Mesendoderm (in vitro differentiated cells): ENCODE measurements around the gene SERPINA12.

Experiments used
- DNase-seq: peaks from one replicate; pipeline ENCODE4 v3.0.0; 2013
- H2AK5ac ChIP-seq: 2 replicates; pipeline ENCODE4 v1.6.1; 2013; ENCODE audit warnings: low read length, inconsistent platforms
- H2BK120ac ChIP-seq: 2 replicates; pipeline ENCODE4 v1.6.1; 2013; ENCODE audit warnings: low read depth, mild to moderate bottlenecking, low read length, moderate library complexity, mixed read lengths
- H2BK15ac ChIP-seq: replicated peaks from 2 replicates; pipeline ENCODE4 v1.6.1; 2013; ENCODE audit warnings: low read depth, mild to moderate bottlenecking, moderate library complexity
- H2BK5ac ChIP-seq: 2 replicates; pipeline ENCODE4 v1.6.1; 2013; ENCODE audit warnings: low read length, inconsistent platforms
- H3K18ac ChIP-seq: 2 replicates; pipeline ENCODE4 v1.6.1; 2013; ENCODE audit warnings: mild to moderate bottlenecking, low read length, mixed read lengths
- H3K23ac ChIP-seq: one replicate; pipeline ENCODE4 v1.6.1; 2013; ENCODE audit warnings: low read length
- H3K27ac ChIP-seq: 2 replicates; pipeline ENCODE4 v1.5.1; 2013; ENCODE audit warnings: low read depth, mild to moderate bottlenecking, inconsistent platforms, low read length, moderate library complexity
- H3K27me3 ChIP-seq: 2 replicates; pipeline ENCODE4 v1.6.1; 2013; ENCODE audit warnings: low read length, control low read depth, mild to moderate bottlenecking, inconsistent platforms; ENCODE audit not compliant: insufficient read depth, poor library complexity
- H3K36me3 ChIP-seq: 2 replicates; pipeline ENCODE4 v1.6.1; 2013; ENCODE audit warnings: low read length, inconsistent platforms; ENCODE audit not compliant: control insufficient read depth, insufficient read depth
- H3K4ac ChIP-seq: one replicate; pipeline ENCODE4 v1.6.1; 2013; ENCODE audit warnings: low read depth, mild to moderate bottlenecking, low read length, moderate library complexity
- H3K4me1 ChIP-seq: 2 replicates; pipeline ENCODE4 v1.6.1; 2013; ENCODE audit warnings: low read depth, low read length, inconsistent platforms; ENCODE audit not compliant: control insufficient read depth
- H3K4me2 ChIP-seq: 2 replicates; pipeline ENCODE4 v1.6.1; 2013; ENCODE audit warnings: low read length
- H3K4me3 ChIP-seq: 2 replicates; pipeline ENCODE4 v1.5.1; 2013; ENCODE audit warnings: mild to moderate bottlenecking, low read length
- H3K56ac ChIP-seq: one replicate; pipeline ENCODE4 v1.6.1; 2013; ENCODE audit warnings: low read length
- H3K79me1 ChIP-seq: 2 replicates; pipeline ENCODE4 v1.6.1; 2013; ENCODE audit warnings: low read length, inconsistent platforms
- H3K79me2 ChIP-seq: 2 replicates; pipeline ENCODE4 v1.6.1; 2013; ENCODE audit warnings: mild to moderate bottlenecking, low read length; ENCODE audit not compliant: control insufficient read depth, insufficient read depth
- H3K9ac ChIP-seq: 2 replicates; pipeline ENCODE4 v1.6.1; 2013; ENCODE audit warnings: low read length, inconsistent platforms
- H4K5ac ChIP-seq: one replicate; pipeline ENCODE4 v1.6.1; 2013; ENCODE audit warnings: low read length
- H4K8ac ChIP-seq: one replicate; pipeline ENCODE4 v1.6.1; 2013; ENCODE audit warnings: low read depth, mild to moderate bottlenecking, control low read depth, low read length, moderate library complexity
- WGBS: extraction: QIAGEN DNeasy Blood & Tissue Kit; methylation state at CpG from one replicate; pipeline ENCODE4 v1.1.7; 2013; ENCODE audit warnings: low lambda C conversion rate, missing lambda C conversion rate; ENCODE audit not compliant: insufficient coverage; ENCODE audit errors: extremely low coverage; 5-methylcytosine and 5-hydroxymethylcytosine counted together

The SERPINA12 gene

DNA sequence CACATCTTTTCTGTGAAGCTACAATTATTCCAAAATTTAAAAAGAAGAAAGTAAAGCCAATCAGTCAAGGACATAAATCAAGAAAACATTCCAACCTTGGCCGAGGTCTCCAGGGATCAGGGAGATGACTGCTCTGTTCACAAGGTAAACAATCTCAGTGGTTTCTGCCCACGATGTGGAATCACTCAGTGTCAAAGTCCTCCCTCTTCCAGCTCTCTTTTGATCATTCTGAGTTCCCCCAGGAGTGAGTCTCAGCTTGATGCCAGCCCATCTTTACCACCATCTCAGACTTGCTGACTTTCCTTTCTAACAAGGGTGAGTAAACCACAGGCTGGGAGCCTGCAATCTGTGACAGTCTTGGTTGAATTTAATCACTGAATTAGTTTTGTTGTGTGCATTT, 28.5 kb downstream of the SERPINA12 start:
- no peak overlapping the region for H3K56ac ChIP-seq
- H3K79me1 ChIP-seq: no peaks in the 10 kb centered on the region
- no peak overlapping the region for H4K8ac ChIP-seq
- H2BK5ac ChIP-seq: no peak overlapping the region
- H3K18ac ChIP-seq: no peak overlapping the region
- no peaks in the 10 kb centered on the region for H3K27me3 ChIP-seq
- no CpG with 5 or more reads among the region's 2 CpGs for WGBS
- no peak overlapping the region for H4K5ac ChIP-seq
- no peaks in the 10 kb centered on the region for H3K79me2 ChIP-seq
- H3K36me3 ChIP-seq: no peaks in the 10 kb centered on the region
- no peak overlapping the region for H3K9ac ChIP-seq
- H2BK15ac ChIP-seq: no peak overlapping the region
- no peak overlapping the region for H3K23ac ChIP-seq
- H3K4ac ChIP-seq: no peak overlapping the region
- H3K27ac ChIP-seq: no peak overlapping the region
- no peak overlapping the region for H2AK5ac ChIP-seq
- no peak for DNase-seq
- H3K4me3 ChIP-seq: no peak overlapping the region
- H3K4me2 ChIP-seq: no peak overlapping the region
- no peaks in the 10 kb centered on the region for H3K4me1 ChIP-seq
- H2BK120ac ChIP-seq: no peak overlapping the region

GRCh38 chr14:94478420-94478819, 30.8 kb downstream of the SERPINA12 start:
- no peak for DNase-seq
- Histone ChIP-seq H3K23ac (no peak overlapping the region), H2AK5ac (no peak overlapping the region), H2BK120ac (no peak overlapping the region), H3K9ac (no peak overlapping the region), H3K79me1 (no peaks in the 10 kb centered on the region), H2BK15ac (no peak overlapping the region), H2BK5ac (no peak overlapping the region), H3K56ac (no peak overlapping the region), H3K4ac (no peak overlapping the region), H3K79me2 (no peaks in the 10 kb centered on the region), H3K36me3 (no peaks in the 10 kb centered on the region), H3K18ac (no peak overlapping the region), H3K4me3 (no peak overlapping the region), H3K4me2 (no peak overlapping the region), H4K8ac (no peak overlapping the region), H3K4me1 (no peaks in the 10 kb centered on the region), H3K27me3 (no peaks in the 10 kb centered on the region), H3K27ac (no peak overlapping the region), H4K5ac (no peak overlapping the region)

DNA sequence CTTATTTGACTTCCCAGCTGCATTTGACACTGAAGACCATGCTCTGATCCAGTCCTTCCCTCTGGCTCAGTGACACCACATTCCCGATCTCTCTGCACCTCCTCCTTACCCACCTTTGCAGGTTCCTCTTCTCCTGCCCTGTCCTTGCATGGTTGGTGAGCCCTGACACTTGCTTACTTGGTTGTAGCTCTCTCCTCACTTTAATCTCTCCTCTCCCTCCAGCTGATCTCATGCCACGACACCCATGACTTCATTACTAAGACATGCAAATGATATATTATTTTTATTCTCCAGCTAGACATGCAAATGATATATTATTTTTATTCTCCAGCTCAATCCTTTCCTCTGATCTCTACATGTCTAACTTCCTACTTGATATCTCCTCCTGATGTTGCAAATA, 33.2 kb downstream of the SERPINA12 start, which contains the start of gene SERPINA9:
TSS of gene SERPINA9 (minus strand) at position 175 of the 400 bp plus-strand sequence. CDS start 6,357 bp downstream, outside the sequence.
- Histone ChIP-seq H3K18ac (no peak within 1 kb of the TSS), H3K79me2 (no peaks in the 10 kb centered on the region), H3K9ac (no peak within 1 kb of the TSS), H3K27me3 (no peaks in the 10 kb centered on the region), H3K23ac (no peak within 1 kb of the TSS), H3K4me1 (no peaks in the 10 kb centered on the region), H4K5ac (no peak within 1 kb of the TSS), H3K4ac (no peak within 1 kb of the TSS), H3K56ac (no peak within 1 kb of the TSS), H2BK5ac (no peak within 1 kb of the TSS), H3K4me2 (no peak within 1 kb of the TSS), H3K36me3 (no peaks in the 10 kb centered on the region), H3K79me1 (no peaks in the 10 kb centered on the region), H4K8ac (no peak within 1 kb of the TSS), H2AK5ac (no peak within 1 kb of the TSS), H3K27ac (no peak within 1 kb of the TSS), H2BK15ac (no peak within 1 kb of the TSS), H2BK120ac (no peak within 1 kb of the TSS), H3K4me3 (no peak within 1 kb of the TSS)
- DNase-seq: no peak
- no CpG with 5 or more reads among the region's 2 CpGs for WGBS

- Histone ChIP-seq H3K27me3 (no peaks in the 10 kb centered on the region), H2AK5ac (no peak overlapping the region), H3K23ac (no peak overlapping the region), H3K79me2 (no peaks in the 10 kb centered on the region), H4K5ac (no peak overlapping the region), H3K4ac (no peak overlapping the region), H3K4me3 (no peak overlapping the region), H3K18ac (no peak overlapping the region), H4K8ac (no peak overlapping the region), H3K79me1 (no peaks in the 10 kb centered on the region), H3K4me2 (no peak overlapping the region), H3K9ac (no peak overlapping the region), H3K36me3 (no peaks in the 10 kb centered on the region), H3K4me1 (no peaks in the 10 kb centered on the region), H2BK120ac (no peak overlapping the region), H3K56ac (no peak overlapping the region), H2BK5ac (no peak overlapping the region), H3K27ac (no peak overlapping the region), H2BK15ac (no peak overlapping the region)
- DNase-seq: peak; percentile 92
- no CpG with 5 or more reads among the region's 7 CpGs for WGBS
Measured at GRCh38 chr14:94474581-94475031, 34.7 kb downstream of the SERPINA12 start.

GRCh38 chr14:94473666-94474410, 35.4 kb downstream of the SERPINA12 start:
- H3K79me1 ChIP-seq: no peaks in the 10 kb centered on the region
- no peaks in the 10 kb centered on the region for H3K4me1 ChIP-seq
- no peak overlapping the region for H2BK120ac ChIP-seq
- no peak for DNase-seq
- H3K27ac ChIP-seq: no peak overlapping the region
- no peaks in the 10 kb centered on the region for H3K36me3 ChIP-seq
- no peak overlapping the region for H2BK15ac ChIP-seq
- H3K27me3 ChIP-seq: no peaks in the 10 kb centered on the region
- WGBS: no CpG with 5 or more reads among the region's 16 CpGs
- no peak overlapping the region for H3K4me2 ChIP-seq
- no peak overlapping the region for H2AK5ac ChIP-seq
- no peak overlapping the region for H2BK5ac ChIP-seq
- no peak overlapping the region for H4K8ac ChIP-seq
- no peaks in the 10 kb centered on the region for H3K79me2 ChIP-seq
- no peak overlapping the region for H4K5ac ChIP-seq
- H3K9ac ChIP-seq: no peak overlapping the region
- H3K4me3 ChIP-seq: no peak overlapping the region
- no peak overlapping the region for H3K18ac ChIP-seq
- H3K56ac ChIP-seq: no peak overlapping the region
- no peak overlapping the region for H3K23ac ChIP-seq
- no peak overlapping the region for H3K4ac ChIP-seq

DNA sequence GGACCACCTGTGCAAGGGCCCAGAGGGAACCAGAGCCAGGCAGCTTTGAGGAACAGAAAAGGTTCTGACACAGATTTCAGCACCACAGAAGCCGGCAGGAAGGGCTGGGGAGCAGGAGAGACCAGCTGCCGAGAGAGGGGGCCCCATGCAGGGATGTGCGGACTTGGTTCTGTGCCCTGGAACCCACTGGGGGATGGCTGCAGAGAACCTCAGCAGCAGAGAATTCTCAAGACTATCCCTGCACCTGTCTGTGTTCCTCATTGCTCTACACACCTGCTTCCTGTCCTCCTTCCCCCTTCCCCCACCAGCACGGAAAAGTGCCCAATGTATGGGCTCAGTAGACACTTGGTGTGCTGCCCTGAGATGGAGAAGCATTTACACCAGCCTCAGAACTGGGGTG, 36.4 kb downstream of the SERPINA12 start:
- DNase-seq: no peak
- no peak overlapping the region for H3K27ac ChIP-seq

More for the DNA sequence above, 36.4 kb downstream of the SERPINA12 start:
- Histone ChIP-seq H3K36me3 (no peaks in the 10 kb centered on the region), H3K56ac (no peak overlapping the region), H3K79me1 (no peaks in the 10 kb centered on the region), H3K79me2 (no peaks in the 10 kb centered on the region), H3K9ac (no peak overlapping the region), H2BK15ac (no peak overlapping the region), H2AK5ac (no peak overlapping the region), H3K27me3 (no peaks in the 10 kb centered on the region), H4K8ac (no peak overlapping the region), H3K23ac (no peak overlapping the region), H3K4me2 (no peak overlapping the region), H2BK120ac (no peak overlapping the region), H3K18ac (no peak overlapping the region), H3K4me1 (no peaks in the 10 kb centered on the region), H3K4me3 (no peak overlapping the region), H2BK5ac (no peak overlapping the region), H4K5ac (no peak overlapping the region), H3K4ac (no peak overlapping the region)
- no CpG with 5 or more reads among the region's 4 CpGs for WGBS
